SH-SY5Y (cell line): ENCODE results near the gene CUL7.

ENCODE experiments used
- GATA2 ChIP-seq: IDR thresholded peaks from 2 replicates; pipeline ENCODE4 v1.6.1; 2011; ENCODE audit warnings: mild to moderate bottlenecking, low read depth, low read length
- GATA3 ChIP-seq: IDR thresholded peaks from 2 replicates; pipeline ENCODE4 v1.6.1; 2011; ENCODE audit warnings: low read depth, mild to moderate bottlenecking, low read length, moderate library complexity

Gene CUL7

GRCh38 chr6:42989923-42990322 is 63.7 kb downstream of the CUL7 start:
- TF ChIP-seq GATA2 (no peak), GATA3 (no peak)

DNA sequence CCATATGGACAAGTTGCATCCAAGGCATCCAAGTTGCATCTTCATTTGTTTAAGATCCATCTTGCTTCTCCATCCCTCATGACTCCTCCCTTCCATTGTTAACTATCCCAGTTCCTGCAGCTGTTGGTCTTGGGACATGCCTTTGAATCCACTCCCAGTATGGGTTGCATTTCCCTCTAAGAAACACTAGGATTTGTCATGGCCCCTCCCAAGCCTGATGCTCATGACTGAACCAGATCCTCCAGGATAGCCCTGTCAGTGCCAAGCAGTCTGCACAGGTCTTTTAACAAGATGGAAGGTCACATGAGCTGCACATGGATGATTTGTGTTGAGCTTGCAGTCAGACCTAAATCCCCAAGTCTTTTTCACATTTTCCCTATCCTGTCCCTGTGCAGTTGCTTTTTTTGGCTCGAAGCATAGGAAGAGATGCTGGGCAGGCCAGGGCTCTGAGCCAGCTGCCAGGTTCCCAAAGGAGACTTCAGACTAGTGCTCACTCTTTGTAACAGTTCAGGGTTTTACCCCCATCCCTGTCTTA is 65.1 kb downstream of the CUL7 start:
- TF ChIP-seq GATA2 (no peak), GATA3 (no peak)
